ENCODE measurements around the gene SAA4. TPM values are rescaled to one million over a fixed set of nuclear protein-coding genes. Genes with fewer than 3 reads are reported as not detected.

Gene SAA4
- total and polyA plus RNA-seq, 2 experiments from 2014 or later: not detected

GRCh38 chr11:18282626-18283025, 46.0 kb upstream of the SAA4 start (continued):
- no peak for TF ChIP-seq ZNF114 (CRISPR knock-in tag; IDR thresholded peaks at IDR 0.05)
- TF ChIP-seq JUNB (IDR thresholded peaks at IDR 0.05; ENCODE audit: unreplicated experiment): no peak
- TF ChIP-seq ZNF331 (CRISPR knock-in tag; IDR thresholded peaks at IDR 0.05; ENCODE audit: low read depth): no peak
- no peak for TF ChIP-seq CTCF (conservative IDR thresholded peaks at IDR 0.05; ENCODE audit: low read depth in 2 of 2)
- no peak for TF ChIP-seq EZH2phosphoT487 (IDR thresholded peaks at IDR 0.05; ENCODE audit: unreplicated experiment)
- no peak for TF ChIP-seq EZH2 (IDR thresholded peaks at IDR 0.05; ENCODE audit: low read depth, unreplicated experiment)
- no peak for TF ChIP-seq STAT1 (IDR thresholded peaks at IDR 0.05; ENCODE audit: unreplicated experiment)
- no peak for TF ChIP-seq REST (IDR thresholded peaks at IDR 0.05; ENCODE audit: unreplicated experiment)
- TF ChIP-seq ETS1 (IDR thresholded peaks at IDR 0.05): no peak

GRCh38 chr11:18280438-18281045, 43.9 kb upstream of the SAA4 start:
- Histone ChIP-seq H3K9me2 (ENCODE audit: insufficient read depth) (no peaks in the 10 kb centered on the region), H2AFZ (no peak overlapping the region), H3K27me3 (ENCODE audit: insufficient read depth) (no peaks in the 10 kb centered on the region), H3K36me3 (ENCODE audit: insufficient read depth) (peaks cover 39% of the 10 kb centered on the region), H3K4me2 (no peak overlapping the region), H3K27ac (ENCODE audit: low read depth) (no peak overlapping the region), H3F3A (replicated peaks; ENCODE audit: low read depth) (0 out of 2 replicates have a peak, but pooled peaks cover 3% of the 10 kb centered on the region), H3K4me1 (ENCODE audit: insufficient read depth) (no peaks in the 10 kb centered on the region), H3K4me3 (no peak overlapping the region), H4K20me1 (replicated peaks; ENCODE audit: insufficient read depth) (no peaks in the 10 kb centered on the region), H3K79me2 (replicated peaks; ENCODE audit: insufficient read depth) (no peaks in the 10 kb centered on the region)
- no peak overlapping the region for H3K27ac Mint-ChIP-seq
- ATAC-seq (no peak), DNase-seq (ENCODE audit: low spot score) (no peak)
- H3K9me3 Mint-ChIP-seq: no peaks in the 10 kb centered on the region
- no peaks in the 10 kb centered on the region for H3K4me1 Mint-ChIP-seq
- H3K27me3 Mint-ChIP-seq (ENCODE audit: insufficient read depth, low read depth, poor library complexity): no peaks in the 10 kb centered on the region
- H3K4me3 Mint-ChIP-seq: no peak overlapping the region
- H3K36me3 Mint-ChIP-seq (ENCODE audit: low read depth): peaks cover 59% of the 10 kb centered on the region
- TF ChIP-seq JUNB (IDR thresholded peaks at IDR 0.05; ENCODE audit: unreplicated experiment): no peak
- no peak for TF ChIP-seq CREB1 (CRISPR knock-in tag; IDR thresholded peaks at IDR 0.05; ENCODE audit: low read depth)
- no peak for TF ChIP-seq EZH2 (IDR thresholded peaks at IDR 0.05; ENCODE audit: low read depth, unreplicated experiment)
- TF ChIP-seq ZNF331 (CRISPR knock-in tag; IDR thresholded peaks at IDR 0.05; ENCODE audit: low read depth): no peak
- no peak for TF ChIP-seq ETS1 (IDR thresholded peaks at IDR 0.05)
- TF ChIP-seq NANOG (IDR thresholded peaks at IDR 0.05; ENCODE audit: borderline replicate concordance): no peak
- TF ChIP-seq STAT1 (IDR thresholded peaks at IDR 0.05; ENCODE audit: unreplicated experiment): no peak
- no peak for TF ChIP-seq POLR2AphosphoS5 (IDR thresholded peaks at IDR 0.05; ENCODE audit: low read depth)
- no peak for TF ChIP-seq REST (IDR thresholded peaks at IDR 0.05; ENCODE audit: unreplicated experiment)
- no peak for TF ChIP-seq EZH2phosphoT487 (IDR thresholded peaks at IDR 0.05; ENCODE audit: unreplicated experiment)
- no peak for TF ChIP-seq ZNF114 (CRISPR knock-in tag; IDR thresholded peaks at IDR 0.05)
- TF ChIP-seq CTCF (conservative IDR thresholded peaks at IDR 0.05; ENCODE audit: low read depth in 2 of 2): no peak

Data from GM23338 (cell line).